HepG2 (cell line): Measurements from ENCODE around the gene IBSP. TPM values are rescaled to one million over a fixed set of nuclear protein-coding genes. Genes with fewer than 3 reads are reported as not detected.

Experiments used
- ATAC-seq: fragments of 200-7000 bp; cut with Tn5 transposase; 3 replicates; pipeline ENCODE4 v1.9.1; 2020; ENCODE audit warnings: mild to moderate bottlenecking, moderate library complexity
- BruUV-seq: library from RNA; stranded (reverse); fragments of 400-500 nt; replicated peaks from 2 replicates; lab custom pipeline; 2021; lab: Mats Ljungman, UMichigan
- CTCF ChIA-PET: fragments of 300-600 bp; formaldehyde crosslinking; extraction: SDS; loops from one replicate; lab custom pipeline; 2021; ENCODE audit warnings: low total read pairs, inconsistent platforms, low intra/inter-chr PET ratio; lab: Yijun Ruan, JAX
- POLR2A ChIA-PET: fragments of 350-600 bp; sonication (Branson Sonifier 250); formaldehyde crosslinking; loops from one replicate; lab custom pipeline; 2020; ENCODE audit warnings: antibody characterized with exemption, inconsistent platforms; lab: Yijun Ruan, JAX
- DNase-seq: peaks from one replicate; pipeline ENCODE4 v3.0.0-alpha.2; 2015; ENCODE audit warnings: low spot score
- FAIRE-seq: peaks from 3 replicates; lab custom pipeline; 2011; peaks lifted over from hg19 to GRCh38; lab: Jason Lieb, UNC
- H2AFZ ChIP-seq: one replicate; pipeline ENCODE4 v1.6.1; 2011; ENCODE audit warnings: low read length, inconsistent platforms
- H3K27ac ChIP-seq: fragments of 300-600 bp; 3 replicates; pipeline ENCODE4 v1.8.0; 2011; ENCODE audit warnings: mixed run types, mild to moderate bottlenecking, mixed read lengths, low read length, inconsistent platforms; ENCODE audit not compliant: insufficient read depth; ENCODE audit errors: extremely low read length
- H3K27me3 ChIP-seq, 2 experiments: fragments of 200-600 bp in 1 of 2; 2 replicates in 1 of 2; 3 replicates in 1 of 2; pipeline versions ENCODE4 v1.6.0 to v1.8.0; 2011; ENCODE audit warnings: low read length in 2 of 2, mild to moderate bottlenecking in 2 of 2, moderate library complexity in 2 of 2, inconsistent platforms in 1 of 2; ENCODE audit not compliant: insufficient read depth in 2 of 2, control insufficient read depth in 1 of 2
- H3K36me3 ChIP-seq, 2 experiments: fragments of 200-600 bp in 1 of 2; replicated peaks in 1 of 2; 2 replicates in 1 of 2; 3 replicates in 1 of 2; pipeline versions ENCODE4 v1.5.1 to v1.8.0; 2011; ENCODE audit warnings: low read length in 2 of 2, inconsistent platforms in 1 of 2; ENCODE audit not compliant: insufficient read depth in 2 of 2, control insufficient read depth in 1 of 2
- H3K4me1 ChIP-seq: 2 replicates; pipeline ENCODE4 v1.5.1; 2012; ENCODE audit warnings: low read length, inconsistent platforms; ENCODE audit not compliant: insufficient read depth
- H3K4me2 ChIP-seq: 2 replicates; pipeline ENCODE4 v1.6.0; 2011; ENCODE audit warnings: low read depth, low read length, inconsistent platforms
- H3K4me3 ChIP-seq, 3 experiments: fragments of 200-600 bp in 1 of 3; sonication (generic), shearing (Covaris generic) in 1 of 3; replicated peaks in 1 of 3; 2 replicates each; pipeline ENCODE4 v1.5.1; 2011 to 2016; ENCODE audit warnings: low read length in 3 of 3, inconsistent platforms in 2 of 3, low read depth in 2 of 3, mild to moderate bottlenecking in 2 of 3, control low read depth in 1 of 3, mixed read lengths in 1 of 3; ENCODE audit not compliant: insufficient read depth in 1 of 3
- H3K79me2 ChIP-seq: one replicate; pipeline ENCODE4 v1.6.1; 2011; ENCODE audit warnings: low read length, inconsistent platforms; ENCODE audit not compliant: insufficient read depth
- H3K9ac ChIP-seq: 2 replicates; pipeline ENCODE4 v1.6.0; 2011; ENCODE audit warnings: mild to moderate bottlenecking, low read depth, low read length, inconsistent platforms; ENCODE audit not compliant: insufficient read depth
- H3K9me3 ChIP-seq: 2 replicates; pipeline ENCODE4 v1.5.1; 2012; ENCODE audit warnings: mild to moderate bottlenecking, low read length
- H4K20me1 ChIP-seq: 2 replicates; pipeline ENCODE4 v1.6.0; 2011; ENCODE audit warnings: inconsistent platforms, mild to moderate bottlenecking, low read length, moderate library complexity; ENCODE audit not compliant: insufficient read depth
- CAMTA2 ChIP-seq: sonication (generic); formaldehyde crosslinking; IDR thresholded peaks from 2 replicates; pipeline ENCODE4 v1.4.0; 2020; ENCODE audit warnings: mild to moderate bottlenecking, missing genetic modification reagents, borderline replicate concordance
- CHD2 ChIP-seq: IDR thresholded peaks from 2 replicates; pipeline ENCODE4 v1.6.1; 2011; ENCODE audit warnings: low read depth, low read length, improper control_type of control experiment
- FOXA1 ChIP-seq, 2 experiments: fragments of 450-650 bp in 1 of 2; sonication (generic) in 1 of 2; formaldehyde crosslinking in 1 of 2; IDR thresholded peaks; 2 replicates each; pipeline versions ENCODE4 v1.4.0 to v1.6.1; 2016 to 2020; ENCODE audit warnings: missing genetic modification reagents in 1 of 2
- MLLT10 ChIP-seq: sonication (generic); formaldehyde crosslinking; IDR thresholded peaks from 2 replicates; pipeline ENCODE4 v1.4.0; 2020; ENCODE audit warnings: missing genetic modification reagents
- MYNN ChIP-seq: sonication (generic); formaldehyde crosslinking; IDR thresholded peaks from 2 replicates; pipeline ENCODE4 v1.4.0; 2020; ENCODE audit warnings: mild to moderate bottlenecking, low read depth, missing genetic modification reagents
- NFE2 ChIP-seq: sonication (generic); formaldehyde crosslinking; IDR thresholded peaks from 2 replicates; pipeline ENCODE4 v1.4.0; 2020; ENCODE audit warnings: missing genetic modification reagents
- SNAPC2 ChIP-seq: sonication (generic); formaldehyde crosslinking; IDR thresholded peaks from 2 replicates; pipeline ENCODE4 v1.8.1; 2022; ENCODE audit warnings: mild to moderate bottlenecking, missing genetic modification reagents
- THAP11 ChIP-seq: IDR thresholded peaks from 2 replicates; pipeline ENCODE4 v1.6.1; 2016; ENCODE audit warnings: missing biosample characterization, missing genetic modification reagents
- ZFP36L1 ChIP-seq: sonication (generic); formaldehyde crosslinking; IDR thresholded peaks from 2 replicates; pipeline ENCODE4 v1.8.0; 2022; ENCODE audit warnings: mild to moderate bottlenecking, missing genetic modification reagents, moderate library complexity
- ZNF451 ChIP-seq: sonication (generic); formaldehyde crosslinking; IDR thresholded peaks from 2 replicates; pipeline ENCODE4 v1.5.0; 2020; ENCODE audit warnings: mild to moderate bottlenecking, missing genetic modification reagents
- ZNF619 ChIP-seq: sonication (generic); formaldehyde crosslinking; IDR thresholded peaks from 2 replicates; pipeline ENCODE4 v1.4.0; 2020; ENCODE audit warnings: mild to moderate bottlenecking, missing genetic modification reagents
- ZNF672 ChIP-seq: sonication (generic); formaldehyde crosslinking; IDR thresholded peaks from 2 replicates; pipeline ENCODE4 v1.8.1; 2022; ENCODE audit warnings: missing genetic modification reagents
- WGBS: methylation state at CpG from one replicate; pipeline ENCODE4 v1.1.6; 2017; ENCODE audit warnings: low lambda C conversion rate; 5-methylcytosine and 5-hydroxymethylcytosine counted together
- in situ Hi-C: cut with HindIII; loops from 2 replicates; pipeline ENCODE4 v1.10.0; 2017; ENCODE audit warnings: low pct_unique_long_range_greater_than_20kb; ENCODE audit not compliant: extremely low pct_ligation_motif_present
- intact Hi-C: fragments of 100-400 bp; cut with micrococcal nuclease; formaldehyde crosslinking; loops from one replicate; pipeline ENCODE4 v1.10.0; 2022; ENCODE audit not compliant: unreplicated experiment
- polyA plus RNA-seq, 8 experiments: library from polyadenylated mRNA; depleted of rRNA in 3 of 8; stranded (reverse) in 7 of 8; unstranded in 1 of 8; fragments of >200 nt; fragmentation: Illumina TruSeq in 4 of 8; extraction: Trizol in 4 of 8; gene quantifications; 2 replicates each; pipeline versions ENCODE4 v1.2.1 to v1.2.3, GENCODE V29; 2011 to 2016; ENCODE audit warnings: low read depth in 4 of 8, missing spikeins in 1 of 8, mixed read lengths in 1 of 8; ENCODE audit not compliant: insufficient read depth in 1 of 8
- total RNA-seq, 5 experiments: library from RNA; depleted of rRNA; stranded (reverse); fragments of >200 nt; fragmentation: Illumina TruSeq; extraction: Trizol; gene quantifications; 2 replicates each; pipeline ENCODE4 v1.2.3, GENCODE V29; 2016; ENCODE audit warnings: low read depth in 1 of 5
- TF ChIP-seq, protein P1 (sequence below): IDR thresholded peaks from 2 replicates; pipeline ENCODE4 v1.6.1; 2016; ENCODE audit warnings: mild to moderate bottlenecking, missing biosample characterization, missing genetic modification reagents
- TF ChIP-seq, protein P2 (sequence below): sonication (generic); formaldehyde crosslinking; IDR thresholded peaks from 2 replicates; pipeline ENCODE4 v1.8.0; 2022; ENCODE audit warnings: mild to moderate bottlenecking, missing genetic modification reagents, borderline replicate concordance
- TF ChIP-seq, protein P3 (sequence below): IDR thresholded peaks from 2 replicates; pipeline ENCODE4 v1.6.1; 2012; ENCODE audit warnings: low read depth, low read length, improper control_type of control experiment

Gene IBSP
- total and polyA plus RNA-seq, 2 of the 13 experiments (the other 11 are each of a cell fraction or from before 2014, with no cell fraction given): not detected

DNA sequence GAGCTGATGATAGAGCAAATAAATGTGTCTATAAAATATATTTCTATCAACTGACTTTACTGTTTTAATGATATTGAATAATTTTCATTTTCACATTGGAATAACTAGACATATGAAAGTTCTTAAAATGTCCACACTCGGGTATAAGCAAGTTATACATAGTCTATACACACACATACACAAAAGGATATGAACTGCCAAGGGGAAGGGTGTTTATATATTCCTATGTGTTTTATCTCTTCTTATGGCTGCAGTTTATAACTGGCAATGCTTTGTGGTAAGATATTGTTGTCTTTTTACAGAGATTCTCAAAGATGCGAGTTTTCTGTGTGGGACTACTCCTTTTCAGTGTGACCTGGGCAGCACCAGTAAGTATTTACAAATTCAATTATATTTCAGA, 35.0 kb downstream of the IBSP start:
- DNase-seq: no peak
- TF ChIP-seq CAMTA2 (CRISPR knock-in tag) (no peak), SNAPC2 (no peak), MLLT10 (CRISPR knock-in tag) (no peak), ZNF619 (no peak), ZNF451 (no peak), CHD2 (no peak), ZFP36L1 (CRISPR knock-in tag) (no peak), ZNF672 (CRISPR knock-in tag) (no peak), THAP11 (CRISPR knock-in tag) (no peak), NFE2 (CRISPR knock-in tag) (no peak), MYNN (CRISPR knock-in tag) (no peak), FOXA1 (IDR thresholded peaks at IDR 0.05) (no peak), FOXA1 (CRISPR knock-in tag; IDR thresholded peaks at IDR 0.05) (no peak)
- TF ChIP-seq, protein P1, sequence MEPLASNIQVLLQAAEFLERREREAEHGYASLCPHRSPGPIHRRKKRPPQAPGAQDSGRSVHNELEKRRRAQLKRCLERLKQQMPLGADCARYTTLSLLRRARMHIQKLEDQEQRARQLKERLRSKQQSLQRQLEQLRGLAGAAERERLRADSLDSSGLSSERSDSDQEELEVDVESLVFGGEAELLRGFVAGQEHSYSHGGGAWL (CRISPR knock-in tag): no peak
- TF ChIP-seq, protein P2, sequence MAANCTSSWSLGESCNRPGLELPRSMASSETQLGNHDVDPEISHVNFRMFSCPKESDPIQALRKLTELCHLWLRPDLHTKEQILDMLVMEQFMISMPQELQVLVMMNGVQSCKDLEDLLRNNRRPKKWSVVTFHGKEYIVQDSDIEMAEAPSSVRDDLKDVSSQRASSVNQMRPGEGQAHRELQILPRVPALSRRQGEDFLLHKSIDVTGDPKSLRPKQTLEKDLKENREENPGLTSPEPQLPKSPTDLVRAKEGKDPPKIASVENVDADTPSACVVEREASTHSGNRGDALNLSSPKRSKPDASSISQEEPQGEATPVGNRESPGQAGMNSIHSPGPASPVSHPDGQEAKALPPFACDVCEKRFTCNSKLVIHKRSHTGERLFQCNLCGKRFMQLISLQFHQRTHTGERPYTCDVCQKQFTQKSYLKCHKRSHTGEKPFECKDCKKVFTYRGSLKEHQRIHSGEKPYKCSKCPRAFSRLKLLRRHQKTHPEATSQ (CRISPR knock-in tag): no peak
- TF ChIP-seq, protein P3, sequence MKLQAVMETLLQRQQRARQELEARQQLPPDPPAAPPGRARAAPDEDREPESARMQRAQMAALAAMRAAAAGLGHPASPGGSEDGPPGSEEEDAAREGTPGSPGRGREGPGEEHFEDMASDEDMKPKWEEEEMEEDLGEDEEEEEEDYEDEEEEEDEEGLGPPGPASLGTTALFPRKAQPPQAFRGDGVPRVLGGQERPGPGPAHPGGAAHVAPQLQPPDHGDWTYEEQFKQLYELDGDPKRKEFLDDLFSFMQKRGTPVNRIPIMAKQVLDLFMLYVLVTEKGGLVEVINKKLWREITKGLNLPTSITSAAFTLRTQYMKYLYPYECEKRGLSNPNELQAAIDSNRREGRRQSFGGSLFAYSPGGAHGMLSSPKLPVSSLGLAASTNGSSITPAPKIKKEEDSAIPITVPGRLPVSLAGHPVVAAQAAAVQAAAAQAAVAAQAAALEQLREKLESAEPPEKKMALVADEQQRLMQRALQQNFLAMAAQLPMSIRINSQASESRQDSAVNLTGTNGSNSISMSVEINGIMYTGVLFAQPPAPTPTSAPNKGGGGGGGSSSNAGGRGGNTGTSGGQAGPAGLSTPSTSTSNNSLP: no peak
- no peak for ATAC-seq
- H3K79me2 ChIP-seq: no peaks in the 10 kb centered on the region
- no TSS peak for BruUV-seq
- H3K9me3 ChIP-seq: no peaks in the 10 kb centered on the region
- CTCF ChIA-PET: no interaction called here
- intact Hi-C loops: no loop called here
- no peak overlapping the region for H2AFZ ChIP-seq
- H3K9ac ChIP-seq: no peak overlapping the region
- H3K36me3 ChIP-seq: no peaks in the 10 kb centered on the region
- POLR2A ChIA-PET: no interaction called here
- peaks cover 2 to 11% of the 10 kb centered on the region in 2 experiments; a peak in 1 of 5 replicates for H3K27me3 ChIP-seq
- no peak overlapping the region for H3K27ac ChIP-seq
- H3K4me2 ChIP-seq: no peak overlapping the region
- H3K4me3 ChIP-seq: no peak overlapping the region
- 0% methylated on average over 2 of the region's 2 CpGs for WGBS
- no peak for FAIRE-seq
- in situ Hi-C loops: loop anchor here (25.0 kb wide), 1 partner anchor 572 kb away; no protein-coding TSS in a partner anchor
- no peaks in the 10 kb centered on the region for H4K20me1 ChIP-seq
- no peaks in the 10 kb centered on the region for H3K4me1 ChIP-seq
